IMR-90 (cell line): ENCODE data around the gene FNBP1. TPM values are rescaled to one million over a fixed set of nuclear protein-coding genes. Genes with fewer than 3 reads are reported as not detected.

Experiments used
- CEBPB ChIP-seq: IDR thresholded peaks from 2 replicates; pipeline ENCODE4 v1.6.1; 2012; ENCODE audit warnings: low read depth, low read length, improper control_type of control experiment
- CTCF ChIP-seq: conservative IDR thresholded peaks from 2 replicates; pipeline ENCODE4 v1.5.1; 2012; ENCODE audit warnings: mild to moderate bottlenecking, low read depth, low read length, improper control_type of control experiment
- RAD21 ChIP-seq: IDR thresholded peaks from 2 replicates; pipeline ENCODE4 v1.6.1; 2012; ENCODE audit warnings: low read length, improper control_type of control experiment
- SMC3 ChIP-seq: fragments of 150-350 bp; IDR thresholded peaks from 2 replicates; pipeline ENCODE4 v1.6.1; 2016; ENCODE audit warnings: low read depth, mild to moderate bottlenecking, antibody characterized with exemption, low read length, moderate library complexity
- polyA plus RNA-seq, 3 experiments: library from polyadenylated mRNA; depleted of rRNA; stranded (reverse); fragments of >200 nt; gene quantifications; 2 replicates each; pipeline ENCODE4 v1.2.3, GENCODE V29; 2012; ENCODE audit warnings: low replicate concordance in 1 of 3
- total RNA-seq: library from RNA; depleted of rRNA; stranded (reverse); fragments of >200 nt; gene quantifications from 2 replicates; pipeline ENCODE4 v1.2.3, GENCODE V29; 2012

Gene FNBP1
- total and polyA plus RNA-seq, 2 of the 4 experiments (the other 2 are of a cell fraction): 10.3 to 15.4 TPM

- TF ChIP-seq CEBPB: no peak
- no peak for TF ChIP-seq CTCF
- TF ChIP-seq RAD21: no peak
- no peak for TF ChIP-seq SMC3
Observed at GRCh38 chr9:130027533-130028365, 15.2 kb downstream of the FNBP1 start (continued).
